ENCODE data around the gene CNTNAP2.
"Not testable (repeated sequence)": the region's sequence is repeated elsewhere in the genome, so short reads cannot be mapped to it uniquely, and the experiment has no call there.

The CNTNAP2 gene

GRCh38 chr7:148395352-148395811 lies 2278.8 kb downstream of the CNTNAP2 start:
- DNase-seq = no peak

- no peak for DNase-seq
Measured at GRCh38 chr7:148395990-148396716, 2279.6 kb downstream of the CNTNAP2 start.

GRCh38 chr7:148397056-148397455 lies 2280.5 kb downstream of the CNTNAP2 start:
- DNase-seq = no peak

GRCh38 chr7:148397551-148397950 lies 2280.9 kb downstream of the CNTNAP2 start:
- no peak for DNase-seq

GRCh38 chr7:148397985-148398384 lies 2281.4 kb downstream of the CNTNAP2 start:
- no peak for DNase-seq

- DNase-seq = no peak
Measured at GRCh38 chr7:148398844-148399365, 2282.3 kb downstream of the CNTNAP2 start.

GRCh38 chr7:148400101-148400500 lies 2283.5 kb downstream of the CNTNAP2 start:
- DNase-seq = no peak

GRCh38 chr7:148402159-148402558 lies 2285.6 kb downstream of the CNTNAP2 start:
- DNase-seq = no peak

- DNase-seq = no peak
Measured at GRCh38 chr7:148403466-148403993, 2286.9 kb downstream of the CNTNAP2 start.

GRCh38 chr7:148408307-148408706 lies 2291.7 kb downstream of the CNTNAP2 start:
- DNase-seq = no peak

GRCh38 chr7:148410905-148411304 lies 2294.3 kb downstream of the CNTNAP2 start:
- DNase-seq = no peak

GRCh38 chr7:148412691-148413090 lies 2296.1 kb downstream of the CNTNAP2 start:
- no peak for DNase-seq

GRCh38 chr7:148419856-148420832 lies 2303.5 kb downstream of the CNTNAP2 start:
- DNase-seq = no peak

GRCh38 chr7:148422030-148422429 lies 2305.4 kb downstream of the CNTNAP2 start:
- no peak for DNase-seq

- not testable (repeated sequence) for DNase-seq
Measured at GRCh38 chr7:148426393-148426792, 2309.8 kb downstream of the CNTNAP2 start.

GRCh38 chr7:148430690-148431089 lies 2314.1 kb downstream of the CNTNAP2 start:
- DNase-seq = not testable (repeated sequence)

GRCh38 chr7:148433521-148434180 lies 2317.1 kb downstream of the CNTNAP2 start:
- DNase-seq = no peak

- DNase-seq = no peak
Measured at GRCh38 chr7:148434181-148434757, 2317.7 kb downstream of the CNTNAP2 start.

GRCh38 chr7:148434887-148435286 lies 2318.3 kb downstream of the CNTNAP2 start:
- DNase-seq = no peak

- no peak for DNase-seq
Measured at GRCh38 chr7:148435715-148436114, 2319.1 kb downstream of the CNTNAP2 start.

GRCh38 chr7:148436135-148436534 lies 2319.5 kb downstream of the CNTNAP2 start:
- no peak for DNase-seq

- DNase-seq = no peak
Measured at GRCh38 chr7:148436571-148436970, 2320.0 kb downstream of the CNTNAP2 start.
